ENCODE data around the gene TMEM154.

DNA sequence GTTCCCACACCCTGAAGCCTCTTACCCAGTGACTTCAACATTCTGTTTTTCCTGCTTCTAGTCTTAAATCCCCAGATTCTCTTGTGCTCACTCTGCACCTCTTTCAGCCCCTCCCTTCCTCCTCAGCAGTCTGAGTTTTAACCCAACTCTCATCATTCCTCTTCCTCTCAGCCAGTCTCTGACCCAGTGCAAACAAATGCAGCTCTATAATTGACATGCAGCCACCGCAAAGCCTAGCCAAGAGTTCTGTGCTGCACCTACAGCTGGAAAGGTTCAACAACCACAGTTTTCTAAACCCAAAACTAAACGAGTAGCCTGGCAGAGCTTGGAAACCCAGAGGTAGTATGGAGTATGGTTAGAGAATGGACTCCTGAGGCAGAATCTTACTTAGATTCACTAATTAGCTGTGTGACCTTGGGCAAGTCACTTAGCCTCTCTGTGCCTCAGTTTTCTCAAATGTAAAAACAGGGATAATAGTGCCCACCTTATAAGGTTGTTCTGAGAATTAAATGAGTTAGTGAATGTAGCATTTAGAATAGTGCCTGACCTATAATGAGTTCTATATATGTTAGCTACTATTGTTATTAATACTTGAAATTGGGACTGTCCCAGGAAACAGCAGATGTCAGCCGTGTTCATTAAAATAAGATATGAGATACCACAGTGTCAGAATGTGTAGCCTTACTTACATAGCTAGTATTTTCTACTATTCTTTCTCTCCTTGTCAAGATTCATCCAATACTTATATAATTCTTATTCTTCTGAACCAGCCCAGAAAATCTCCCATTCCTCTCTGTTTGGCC lies 3.5 kb downstream of the TMEM154 start:
- TF ChIP-seq POLR2A (IDR thresholded peaks at IDR 0.05): no peak
- TF ChIP-seq, protein P1, sequence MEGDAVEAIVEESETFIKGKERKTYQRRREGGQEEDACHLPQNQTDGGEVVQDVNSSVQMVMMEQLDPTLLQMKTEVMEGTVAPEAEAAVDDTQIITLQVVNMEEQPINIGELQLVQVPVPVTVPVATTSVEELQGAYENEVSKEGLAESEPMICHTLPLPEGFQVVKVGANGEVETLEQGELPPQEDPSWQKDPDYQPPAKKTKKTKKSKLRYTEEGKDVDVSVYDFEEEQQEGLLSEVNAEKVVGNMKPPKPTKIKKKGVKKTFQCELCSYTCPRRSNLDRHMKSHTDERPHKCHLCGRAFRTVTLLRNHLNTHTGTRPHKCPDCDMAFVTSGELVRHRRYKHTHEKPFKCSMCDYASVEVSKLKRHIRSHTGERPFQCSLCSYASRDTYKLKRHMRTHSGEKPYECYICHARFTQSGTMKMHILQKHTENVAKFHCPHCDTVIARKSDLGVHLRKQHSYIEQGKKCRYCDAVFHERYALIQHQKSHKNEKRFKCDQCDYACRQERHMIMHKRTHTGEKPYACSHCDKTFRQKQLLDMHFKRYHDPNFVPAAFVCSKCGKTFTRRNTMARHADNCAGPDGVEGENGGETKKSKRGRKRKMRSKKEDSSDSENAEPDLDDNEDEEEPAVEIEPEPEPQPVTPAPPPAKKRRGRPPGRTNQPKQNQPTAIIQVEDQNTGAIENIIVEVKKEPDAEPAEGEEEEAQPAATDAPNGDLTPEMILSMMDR (IDR thresholded peaks at IDR 0.05): peak in 1 of 2 donors; percentile 2
- no peak for TF ChIP-seq POLR2AphosphoS5 (IDR thresholded peaks at IDR 0.05)
